ENCODE results near the gene PCK1. TPM values are rescaled to one million over a fixed set of nuclear protein-coding genes. Genes with fewer than 3 reads are reported as not detected.

The PCK1 gene
- total and polyA plus RNA-seq, 2 of the 13 experiments (the other 11 are each of a cell fraction or from before 2014, with no cell fraction given): 6.5 to 12.6 TPM

DNA sequence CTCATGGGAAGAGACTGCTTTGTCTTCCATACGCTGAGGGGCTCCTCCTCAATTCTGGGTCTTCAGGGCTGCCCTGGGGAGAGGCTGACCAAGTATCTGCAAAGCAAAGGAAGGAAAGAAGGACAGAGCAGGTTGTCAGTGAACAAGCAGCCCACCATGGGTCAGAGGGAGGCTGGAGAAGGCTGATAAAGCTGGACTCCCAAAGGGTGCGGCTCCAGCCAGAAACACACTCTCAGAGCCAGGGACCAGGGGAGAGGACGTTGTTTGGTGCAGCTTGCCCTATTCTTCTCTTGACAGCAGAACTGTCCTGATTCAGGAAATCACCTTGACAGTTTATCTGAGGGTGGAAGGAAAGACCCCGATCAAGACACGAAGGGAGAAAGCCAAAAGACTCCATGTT, 25.6 kb upstream of the PCK1 start (continued):
- no peak for TF ChIP-seq KAT7 (CRISPR knock-in tag; IDR thresholded peaks at IDR 0.05; ENCODE audit: borderline replicate concordance)
- TF ChIP-seq HOXD1 (CRISPR knock-in tag; IDR thresholded peaks at IDR 0.05): no peak
- TF ChIP-seq MBNL3 (CRISPR knock-in tag; conservative IDR thresholded peaks at IDR 0.05): no peak
- TF ChIP-seq, protein P1, sequence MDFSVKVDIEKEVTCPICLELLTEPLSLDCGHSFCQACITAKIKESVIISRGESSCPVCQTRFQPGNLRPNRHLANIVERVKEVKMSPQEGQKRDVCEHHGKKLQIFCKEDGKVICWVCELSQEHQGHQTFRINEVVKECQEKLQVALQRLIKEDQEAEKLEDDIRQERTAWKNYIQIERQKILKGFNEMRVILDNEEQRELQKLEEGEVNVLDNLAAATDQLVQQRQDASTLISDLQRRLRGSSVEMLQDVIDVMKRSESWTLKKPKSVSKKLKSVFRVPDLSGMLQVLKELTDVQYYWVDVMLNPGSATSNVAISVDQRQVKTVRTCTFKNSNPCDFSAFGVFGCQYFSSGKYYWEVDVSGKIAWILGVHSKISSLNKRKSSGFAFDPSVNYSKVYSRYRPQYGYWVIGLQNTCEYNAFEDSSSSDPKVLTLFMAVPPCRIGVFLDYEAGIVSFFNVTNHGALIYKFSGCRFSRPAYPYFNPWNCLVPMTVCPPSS (IDR thresholded peaks at IDR 0.05): no peak

DNA sequence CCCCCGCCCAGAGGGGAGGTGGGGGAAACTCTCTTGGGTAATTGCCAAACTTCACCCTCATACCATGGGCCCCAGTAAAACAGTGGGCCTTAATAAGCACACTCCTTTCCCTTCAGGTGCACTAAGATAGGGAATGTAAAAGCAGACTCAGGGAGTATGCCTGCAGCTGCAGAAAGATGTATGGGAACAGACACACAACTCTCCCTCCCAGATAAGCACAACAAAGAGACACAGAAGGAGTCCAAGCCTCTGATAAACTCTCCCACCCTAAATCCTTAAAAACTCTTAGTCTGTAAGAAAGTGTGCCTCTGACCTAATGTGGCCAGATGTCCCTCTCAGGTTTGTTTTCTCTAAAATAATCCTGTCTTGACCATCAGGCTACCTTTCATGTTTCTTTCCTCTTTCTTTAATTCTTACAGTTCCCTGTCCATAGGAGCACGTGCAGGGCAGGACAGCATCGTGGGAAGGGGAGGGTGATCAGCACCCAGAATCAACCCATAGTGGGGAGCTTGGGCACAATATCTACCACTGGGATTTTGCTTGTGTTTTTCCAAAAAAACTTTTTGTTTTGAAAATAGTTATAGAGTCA, 24.7 kb upstream of the PCK1 start:
- no peak overlapping the region for H3K4me2 ChIP-seq (ENCODE audit: low read depth, low read length)
- in situ Hi-C loops (cut with HindIII; ENCODE audit: extremely low pct_ligation_motif_present, low pct_unique_long_range_greater_than_20kb) (no loop called here), intact Hi-C loops (cut with micrococcal nuclease; ENCODE audit: unreplicated experiment) (no loop called here)
- no peak overlapping the region for H2AFZ ChIP-seq (ENCODE audit: low read length)
- TF ChIP-seq, protein P2, sequence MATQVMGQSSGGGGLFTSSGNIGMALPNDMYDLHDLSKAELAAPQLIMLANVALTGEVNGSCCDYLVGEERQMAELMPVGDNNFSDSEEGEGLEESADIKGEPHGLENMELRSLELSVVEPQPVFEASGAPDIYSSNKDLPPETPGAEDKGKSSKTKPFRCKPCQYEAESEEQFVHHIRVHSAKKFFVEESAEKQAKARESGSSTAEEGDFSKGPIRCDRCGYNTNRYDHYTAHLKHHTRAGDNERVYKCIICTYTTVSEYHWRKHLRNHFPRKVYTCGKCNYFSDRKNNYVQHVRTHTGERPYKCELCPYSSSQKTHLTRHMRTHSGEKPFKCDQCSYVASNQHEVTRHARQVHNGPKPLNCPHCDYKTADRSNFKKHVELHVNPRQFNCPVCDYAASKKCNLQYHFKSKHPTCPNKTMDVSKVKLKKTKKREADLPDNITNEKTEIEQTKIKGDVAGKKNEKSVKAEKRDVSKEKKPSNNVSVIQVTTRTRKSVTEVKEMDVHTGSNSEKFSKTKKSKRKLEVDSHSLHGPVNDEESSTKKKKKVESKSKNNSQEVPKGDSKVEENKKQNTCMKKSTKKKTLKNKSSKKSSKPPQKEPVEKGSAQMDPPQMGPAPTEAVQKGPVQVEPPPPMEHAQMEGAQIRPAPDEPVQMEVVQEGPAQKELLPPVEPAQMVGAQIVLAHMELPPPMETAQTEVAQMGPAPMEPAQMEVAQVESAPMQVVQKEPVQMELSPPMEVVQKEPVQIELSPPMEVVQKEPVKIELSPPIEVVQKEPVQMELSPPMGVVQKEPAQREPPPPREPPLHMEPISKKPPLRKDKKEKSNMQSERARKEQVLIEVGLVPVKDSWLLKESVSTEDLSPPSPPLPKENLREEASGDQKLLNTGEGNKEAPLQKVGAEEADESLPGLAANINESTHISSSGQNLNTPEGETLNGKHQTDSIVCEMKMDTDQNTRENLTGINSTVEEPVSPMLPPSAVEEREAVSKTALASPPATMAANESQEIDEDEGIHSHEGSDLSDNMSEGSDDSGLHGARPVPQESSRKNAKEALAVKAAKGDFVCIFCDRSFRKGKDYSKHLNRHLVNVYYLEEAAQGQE (IDR thresholded peaks at IDR 0.05; ENCODE audit: borderline replicate concordance in 1 of 2, low read depth in 1 of 2, low read length in 2 of 2): no peak
- TF ChIP-seq GABPA (IDR thresholded peaks at IDR 0.05; ENCODE audit: low read depth, low read length) (no peak), GABPA (CRISPR knock-in tag; IDR thresholded peaks at IDR 0.05; ENCODE audit: low read depth) (no peak), ZNF850 (CRISPR knock-in tag; conservative IDR thresholded peaks at IDR 0.05) (peak; percentile 100), ZNF530 (CRISPR knock-in tag; IDR thresholded peaks at IDR 0.05; ENCODE audit: low read depth) (no peak), HOXA7 (CRISPR knock-in tag; IDR thresholded peaks at IDR 0.05) (no peak), ZNF776 (CRISPR knock-in tag; IDR thresholded peaks at IDR 0.05) (no peak), SETDB1 (CRISPR knock-in tag; IDR thresholded peaks at IDR 0.05; ENCODE audit: borderline replicate concordance) (peak; percentile 78; the same call in 1 of the 2 replicates), TOPORS (CRISPR knock-in tag; IDR thresholded peaks at IDR 0.05) (0 out of 2 replicates have a peak, but pooled peaks have one; percentile 33)
- TF ChIP-seq, protein P3, sequence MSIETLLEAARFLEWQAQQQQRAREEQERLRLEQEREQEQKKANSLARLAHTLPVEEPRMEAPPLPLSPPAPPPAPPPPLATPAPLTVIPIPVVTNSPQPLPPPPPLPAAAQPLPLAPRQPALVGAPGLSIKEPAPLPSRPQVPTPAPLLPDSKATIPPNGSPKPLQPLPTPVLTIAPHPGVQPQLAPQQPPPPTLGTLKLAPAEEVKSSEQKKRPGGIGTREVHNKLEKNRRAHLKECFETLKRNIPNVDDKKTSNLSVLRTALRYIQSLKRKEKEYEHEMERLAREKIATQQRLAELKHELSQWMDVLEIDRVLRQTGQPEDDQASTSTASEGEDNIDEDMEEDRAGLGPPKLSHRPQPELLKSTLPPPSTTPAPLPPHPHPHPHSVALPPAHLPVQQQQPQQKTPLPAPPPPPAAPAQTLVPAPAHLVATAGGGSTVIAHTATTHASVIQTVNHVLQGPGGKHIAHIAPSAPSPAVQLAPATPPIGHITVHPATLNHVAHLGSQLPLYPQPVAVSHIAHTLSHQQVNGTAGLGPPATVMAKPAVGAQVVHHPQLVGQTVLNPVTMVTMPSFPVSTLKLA (IDR thresholded peaks at IDR 0.05): peak; percentile 33; the same call in 1 of the 2 replicates
- no peaks in the 10 kb centered on the region for H3K36me3 ChIP-seq (replicated peaks in 1 of 2; ENCODE audit: control insufficient read depth in 1 of 2, insufficient read depth in 2 of 2, low read length in 2 of 2)
- CTCF ChIA-PET (ENCODE audit: low intra/inter-chr PET ratio, low total read pairs): no interaction called here
- WGBS (ENCODE audit: low lambda C conversion rate): 11% methylated on average over 3 of the region's 3 CpGs
- H4K20me1 ChIP-seq (ENCODE audit: insufficient read depth, low read length): no peaks in the 10 kb centered on the region
- no peak overlapping the region for H3K27ac ChIP-seq (ENCODE audit: extremely low read length, insufficient read depth, low read length)
- FAIRE-seq (no peak), ATAC-seq (no peak), DNase-seq (ENCODE audit: low spot score) (no peak)
- no peak overlapping the region for H3K4me3 ChIP-seq (replicated peaks in 1 of 3; ENCODE audit: insufficient read depth in 1 of 3, low read depth in 2 of 3, low read length in 3 of 3)
- peaks cover 5% of the 10 kb centered on the region; the same call in 1 of the 2 replicates for H3K9me3 ChIP-seq (ENCODE audit: low read length)
- H3K27me3 ChIP-seq (ENCODE audit: control insufficient read depth in 1 of 2, insufficient read depth in 2 of 2, low read length in 2 of 2): peaks cover 2 to 27% of the 10 kb centered on the region in 2 experiments; a peak in 3 of 5 replicates
- POLR2A ChIA-PET: no interaction called here
- H3K4me1 ChIP-seq (ENCODE audit: insufficient read depth, low read length): peaks cover 34% of the 10 kb centered on the region
- no peaks in the 10 kb centered on the region for H3K79me2 ChIP-seq (ENCODE audit: insufficient read depth, low read length)
- no peak overlapping the region for H3K9ac ChIP-seq (ENCODE audit: insufficient read depth, low read depth, low read length)
- no TSS peak for BruUV-seq (replicated peaks)
